GM19438 (cell line): Measurements from ENCODE around the gene JAKMIP1.

ENCODE experiments used
- ATAC-seq: cut with Tn5 transposase; IDR thresholded peaks from one replicate; pipeline ENCODE4 v1.9.1; 2021; ENCODE audit warnings: low read depth; ENCODE audit not compliant: unreplicated experiment

JAKMIP1 gene

DNA sequence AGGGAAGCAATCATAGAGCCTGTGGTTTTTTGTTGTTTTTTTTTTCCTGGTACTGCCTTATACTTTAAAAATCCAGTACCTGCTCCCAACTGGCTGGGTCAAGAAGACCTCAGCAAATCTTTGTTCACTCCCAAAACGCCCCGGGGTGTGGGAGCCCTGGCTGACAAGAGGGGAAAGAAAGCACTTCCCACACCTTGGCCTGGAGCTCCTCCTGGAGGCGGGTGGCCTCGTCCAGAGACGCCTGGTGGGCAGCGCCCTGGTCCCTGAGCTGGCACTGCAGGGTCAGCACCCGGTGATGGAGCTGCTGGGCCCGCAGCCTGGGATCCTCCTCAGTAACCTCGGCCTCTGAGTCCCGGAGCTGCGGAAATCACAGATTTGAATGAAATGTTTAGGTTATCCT lies 220.4 kb downstream of the JAKMIP1 start:
- no peak for ATAC-seq

DNA sequence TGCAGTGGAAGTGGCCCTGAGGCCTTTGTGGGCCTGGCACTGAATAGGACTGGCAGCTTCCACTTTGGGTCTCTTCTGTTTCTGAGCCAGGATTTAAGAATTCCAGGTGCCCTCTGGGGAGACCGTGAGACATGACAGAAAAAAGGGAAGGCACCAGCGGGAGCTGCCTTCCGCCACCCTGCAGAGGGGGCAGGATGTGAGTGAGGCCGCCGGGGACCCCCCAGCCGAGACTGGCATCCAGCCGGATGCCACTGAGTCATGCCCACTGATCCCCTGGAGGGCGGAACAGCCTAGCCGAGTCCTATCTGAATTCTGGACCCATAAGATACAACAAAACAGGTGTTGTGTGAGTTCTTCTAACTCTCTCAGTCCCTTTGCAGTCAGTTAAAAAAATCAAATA lies 223.4 kb downstream of the JAKMIP1 start:
- ATAC-seq: no peak

DNA sequence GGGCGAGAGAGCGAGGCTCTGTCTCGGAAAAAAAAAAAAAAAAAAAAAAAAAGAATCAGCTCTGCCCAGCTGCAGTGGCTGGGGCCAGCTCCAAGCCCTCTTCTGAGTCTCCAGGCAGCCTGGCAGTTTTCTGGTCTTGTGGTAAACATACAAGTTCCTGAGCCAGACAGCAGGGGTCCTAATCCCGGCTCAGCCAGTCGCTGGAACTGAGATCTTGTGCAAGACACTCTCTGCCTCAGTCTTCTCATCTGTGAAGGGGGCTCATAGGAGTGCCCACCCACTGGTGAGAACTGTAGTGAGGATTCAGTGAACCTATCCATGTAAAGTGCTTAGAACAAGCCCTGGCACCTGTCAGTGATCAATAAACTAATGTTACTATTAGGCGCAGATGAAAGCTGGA lies 223.9 kb downstream of the JAKMIP1 start:
- ATAC-seq: no peak
